Keratinocyte (primary cell): ENCODE data around the gene ST8SIA1. TPM values are rescaled to one million over a fixed set of nuclear protein-coding genes. Genes with fewer than 3 reads are reported as not detected.

Experiments
- DNase-seq: peaks from one replicate; pipeline ENCODE4 v3.0.0-alpha.2; 2011; ENCODE audit warnings: low read depth, missing footprints, low spot score
- FAIRE-seq: peaks from 2 replicates; lab custom pipeline; 2011; peaks lifted over from hg19 to GRCh38; lab: Jason Lieb, UNC
- H2AFZ ChIP-seq: 2 replicates; pipeline ENCODE4 v1.6.0; 2012; ENCODE audit warnings: low read length, control low read depth, inconsistent platforms; ENCODE audit not compliant: control insufficient read depth
- H3K27ac ChIP-seq: 2 replicates; pipeline ENCODE4 v1.5.1; 2011; ENCODE audit warnings: low read length; ENCODE audit not compliant: control insufficient read depth, insufficient read depth
- H3K27me3 ChIP-seq: 3 replicates; pipeline ENCODE4 v1.6.0; 2011; ENCODE audit warnings: low read length; ENCODE audit not compliant: control insufficient read depth, insufficient read depth; ENCODE audit errors: extremely low read depth
- H3K36me3 ChIP-seq, 2 experiments: 2 replicates in 1 of 2; 3 replicates in 1 of 2; pipeline ENCODE4 v1.5.1; 2011; ENCODE audit warnings: low read length in 2 of 2, mild to moderate bottlenecking in 1 of 2; ENCODE audit not compliant: control insufficient read depth in 2 of 2, insufficient read depth in 2 of 2; ENCODE audit errors: extremely low read depth in 1 of 2
- H3K4me1 ChIP-seq: 3 replicates; pipeline ENCODE4 v1.5.1; 2011; ENCODE audit warnings: low read length; ENCODE audit not compliant: control insufficient read depth, insufficient read depth; ENCODE audit errors: extremely low read depth
- H3K4me2 ChIP-seq: 3 replicates; pipeline ENCODE4 v1.6.0; 2011; ENCODE audit warnings: low read depth, low read length; ENCODE audit not compliant: control insufficient read depth, insufficient read depth; ENCODE audit errors: extremely low read depth
- H3K4me3 ChIP-seq, 3 experiments: fragments of 200-600 bp in 1 of 3; sonication (generic) in 1 of 3; 2 replicates in 2 of 3; 3 replicates in 1 of 3; pipeline ENCODE4 v1.5.1; 2011 to 2016; ENCODE audit warnings: low read length in 3 of 3, mild to moderate bottlenecking in 3 of 3, control low read depth in 2 of 3, inconsistent platforms in 1 of 3, low read depth in 1 of 3, mixed read lengths in 1 of 3, mixed run types in 1 of 3, moderate library complexity in 1 of 3; ENCODE audit not compliant: control insufficient read depth in 2 of 3, insufficient read depth in 2 of 3; ENCODE audit errors: extremely low read depth in 1 of 3
- H3K79me2 ChIP-seq: 2 replicates; pipeline ENCODE4 v1.6.0; 2012; ENCODE audit warnings: low read length; ENCODE audit not compliant: control insufficient read depth, insufficient read depth
- H3K9ac ChIP-seq: 3 replicates; pipeline ENCODE4 v1.6.0; 2011; ENCODE audit warnings: low read length; ENCODE audit not compliant: control insufficient read depth, insufficient read depth; ENCODE audit errors: extremely low read depth
- H3K9me1 ChIP-seq: 3 replicates; pipeline ENCODE4 v1.6.0; 2011; ENCODE audit warnings: low read length; ENCODE audit not compliant: control insufficient read depth, insufficient read depth; ENCODE audit errors: extremely low read depth
- H3K9me3 ChIP-seq: 2 replicates; pipeline ENCODE4 v1.5.1; 2012; ENCODE audit warnings: low read depth, low read length; ENCODE audit not compliant: control insufficient read depth
- H4K20me1 ChIP-seq: 3 replicates; pipeline ENCODE4 v1.6.0; 2011; ENCODE audit warnings: low read length; ENCODE audit not compliant: control insufficient read depth, insufficient read depth; ENCODE audit errors: extremely low read depth
- EZH2 ChIP-seq: IDR thresholded peaks from one replicate; pipeline ENCODE4 v1.6.1; 2012; ENCODE audit warnings: inconsistent platforms, mild to moderate bottlenecking, low read length, moderate library complexity
- dilution Hi-C: fragments of 300-500 bp; cut with MboI; formaldehyde crosslinking; loops from one replicate; pipeline ENCODE4 v1.7.0; 2020; ENCODE audit warnings: low sequenced_read_pairs; ENCODE audit not compliant: extremely low pct_ligation_motif_present
- polyA plus RNA-seq, 5 experiments: library from polyadenylated mRNA; depleted of rRNA in 3 of 5; stranded (reverse) in 3 of 5; stranded (forward) in 1 of 5; unstranded in 1 of 5; fragments of >200 nt; gene quantifications; 1 replicate in 1 of 5; 2 replicates in 3 of 5; 3 replicates in 1 of 5; pipeline versions ENCODE4 v1.2.1 to v1.2.3, GENCODE V29; 2011 to 2012; ENCODE audit warnings: missing spikeins in 2 of 5, low read depth in 1 of 5, low replicate concordance in 1 of 5
- TF ChIP-seq, protein P1 (sequence below), 3 experiments: IDR thresholded peaks in 1 of 3; conservative IDR thresholded peaks in 1 of 3; optimal IDR thresholded peaks in 1 of 3; 2 replicates in 2 of 3; 3 replicates in 1 of 3; pipeline versions ENCODE3 to v1.5.1; 2011; ENCODE audit warnings: low read length in 3 of 3, mild to moderate bottlenecking in 3 of 3, moderate library complexity in 2 of 3, control low read depth in 1 of 3, inconsistent platforms in 1 of 3; ENCODE audit not compliant: insufficient read depth in 2 of 3; ENCODE audit errors: extremely low read depth in 1 of 3

The ST8SIA1 gene
- polyA plus RNA-seq, 1 donor (not counting 4 experiments of a cell fraction or from before 2014, with no cell fraction given), result 0.50 TPM

DNA sequence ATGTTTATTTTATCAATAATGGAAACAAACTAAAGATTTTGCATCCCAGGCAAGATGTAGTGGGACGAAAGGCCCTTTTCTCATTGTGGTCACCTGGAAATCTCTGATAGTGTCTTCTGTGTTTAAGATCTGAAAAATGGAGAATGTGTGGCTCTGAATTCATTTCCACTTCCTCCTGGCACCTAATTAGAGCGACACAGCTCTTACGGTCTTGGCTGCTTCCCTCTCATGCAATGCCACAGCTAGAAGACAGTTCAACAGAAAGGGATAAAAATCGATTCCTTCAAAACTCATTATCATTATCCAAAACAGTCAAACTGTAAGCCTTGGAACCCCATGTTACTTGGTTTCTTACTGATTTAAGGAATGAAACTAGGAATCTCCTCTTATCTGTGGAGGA, 9.3 kb downstream of the ST8SIA1 start:
- Histone ChIP-seq H3K36me3 (no peaks in the 10 kb centered on the region), H3K9me1 (no peaks in the 10 kb centered on the region), H3K4me2 (no peak overlapping the region), H3K79me2 (no peaks in the 10 kb centered on the region), H3K9ac (no peak overlapping the region), H3K4me3 (no peak overlapping the region), H3K9me3 (no peaks in the 10 kb centered on the region), H2AFZ (no peak overlapping the region), H4K20me1 (no peaks in the 10 kb centered on the region), H3K4me1 (no peaks in the 10 kb centered on the region), H3K27me3 (no peaks in the 10 kb centered on the region), H3K27ac (no peak overlapping the region)
- dilution Hi-C loops, result no loop called here
- FAIRE-seq (no peak), DNase-seq (no peak)
- TF ChIP-seq, protein P1, sequence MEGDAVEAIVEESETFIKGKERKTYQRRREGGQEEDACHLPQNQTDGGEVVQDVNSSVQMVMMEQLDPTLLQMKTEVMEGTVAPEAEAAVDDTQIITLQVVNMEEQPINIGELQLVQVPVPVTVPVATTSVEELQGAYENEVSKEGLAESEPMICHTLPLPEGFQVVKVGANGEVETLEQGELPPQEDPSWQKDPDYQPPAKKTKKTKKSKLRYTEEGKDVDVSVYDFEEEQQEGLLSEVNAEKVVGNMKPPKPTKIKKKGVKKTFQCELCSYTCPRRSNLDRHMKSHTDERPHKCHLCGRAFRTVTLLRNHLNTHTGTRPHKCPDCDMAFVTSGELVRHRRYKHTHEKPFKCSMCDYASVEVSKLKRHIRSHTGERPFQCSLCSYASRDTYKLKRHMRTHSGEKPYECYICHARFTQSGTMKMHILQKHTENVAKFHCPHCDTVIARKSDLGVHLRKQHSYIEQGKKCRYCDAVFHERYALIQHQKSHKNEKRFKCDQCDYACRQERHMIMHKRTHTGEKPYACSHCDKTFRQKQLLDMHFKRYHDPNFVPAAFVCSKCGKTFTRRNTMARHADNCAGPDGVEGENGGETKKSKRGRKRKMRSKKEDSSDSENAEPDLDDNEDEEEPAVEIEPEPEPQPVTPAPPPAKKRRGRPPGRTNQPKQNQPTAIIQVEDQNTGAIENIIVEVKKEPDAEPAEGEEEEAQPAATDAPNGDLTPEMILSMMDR (optimal IDR thresholded peaks at IDR 0.05 in 1 of 3, IDR thresholded peaks at IDR 0.05 in 1 of 3, conservative IDR thresholded peaks at IDR 0.05 in 1 of 3; ENCODE audit: extremely low read depth in 1 of 3, insufficient read depth in 2 of 3, low read length in 3 of 3), result no peak
- TF ChIP-seq EZH2, result no peak

DNA sequence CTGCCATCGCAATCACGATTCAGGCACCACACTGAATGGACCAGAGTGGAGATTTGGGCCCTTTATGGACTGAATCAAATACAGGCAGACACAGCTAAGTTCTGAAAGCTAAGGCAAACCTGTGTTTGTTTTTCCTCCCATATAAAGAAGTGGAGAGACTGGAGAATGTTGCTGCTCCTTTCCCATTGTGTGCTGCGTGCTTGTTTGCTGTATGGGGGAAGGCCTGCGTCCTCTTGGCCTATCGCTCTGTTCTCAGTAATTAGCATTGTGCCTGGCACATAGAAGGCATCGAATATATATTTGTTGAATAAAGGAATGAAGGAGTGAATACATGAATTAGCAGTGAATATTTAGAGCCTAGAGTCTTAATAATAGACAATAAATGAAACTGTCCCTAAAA, 12.4 kb downstream of the ST8SIA1 start:
- TF ChIP-seq EZH2, result no peak
- TF ChIP-seq, protein P1 (optimal IDR thresholded peaks at IDR 0.05 in 1 of 3, IDR thresholded peaks at IDR 0.05 in 1 of 3, conservative IDR thresholded peaks at IDR 0.05 in 1 of 3; ENCODE audit: extremely low read depth in 1 of 3, insufficient read depth in 2 of 3, low read length in 3 of 3), result no peak
- no peaks in the 10 kb centered on the region for H3K36me3 ChIP-seq
- H3K27me3 ChIP-seq, result no peaks in the 10 kb centered on the region
- no peaks in the 10 kb centered on the region for H3K4me1 ChIP-seq
- H3K4me2 ChIP-seq, result no peak overlapping the region
- FAIRE-seq (no peak), DNase-seq (no peak)
- no peaks in the 10 kb centered on the region for H4K20me1 ChIP-seq
- H3K9ac ChIP-seq, result no peak overlapping the region
- no peak overlapping the region for H3K4me3 ChIP-seq
- H3K9me1 ChIP-seq, result no peaks in the 10 kb centered on the region
- no peaks in the 10 kb centered on the region for H3K9me3 ChIP-seq
- H3K27ac ChIP-seq, result no peak overlapping the region
- dilution Hi-C loops, result no loop called here
- H3K79me2 ChIP-seq, result no peaks in the 10 kb centered on the region
- no peak overlapping the region for H2AFZ ChIP-seq
